DOHH2 (cell line): Measurements from ENCODE around the gene EIF4EBP3.

Experiments used
- H3F3A ChIP-seq: fragments of 200-600 bp; sonication (generic), shearing (Covaris generic); 2 replicates; pipeline ENCODE4 v1.6.0; 2016; ENCODE audit warnings: antibody characterized with exemption, mild to moderate bottlenecking; ENCODE audit not compliant: control insufficient read depth, insufficient read depth
- H3K27ac ChIP-seq: fragments of 200-600 bp; sonication (generic); 2 replicates; pipeline ENCODE4 v1.5.1; 2014; ENCODE audit warnings: low read depth, mild to moderate bottlenecking, low read length, moderate library complexity
- H3K27me3 ChIP-seq: fragments of 200-600 bp; sonication (generic); 2 replicates; pipeline ENCODE4 v1.6.1; 2014; ENCODE audit warnings: mild to moderate bottlenecking, low read length, mixed read lengths; ENCODE audit not compliant: control insufficient read depth
- H3K36me3 ChIP-seq: fragments of 200-600 bp; sonication (generic); 2 replicates; pipeline ENCODE4 v1.6.1; 2014; ENCODE audit warnings: mild to moderate bottlenecking, low read length, moderate library complexity, mixed read lengths; ENCODE audit not compliant: control insufficient read depth
- H3K4me1 ChIP-seq: fragments of 200-600 bp; sonication (generic); 2 replicates; pipeline ENCODE4 v1.6.1; 2014; ENCODE audit warnings: mild to moderate bottlenecking, low read length, mixed read lengths; ENCODE audit not compliant: control insufficient read depth
- H3K4me2 ChIP-seq: fragments of 200-600 bp; sonication (generic); 2 replicates; pipeline ENCODE4 v1.6.0; 2014; ENCODE audit warnings: mild to moderate bottlenecking, low read length, moderate library complexity
- H3K4me3 ChIP-seq: fragments of 200-600 bp; sonication (generic); 2 replicates; pipeline ENCODE4 v1.5.1; 2014; ENCODE audit warnings: mild to moderate bottlenecking, low read length, mixed read lengths
- H3K79me2 ChIP-seq: fragments of 200-600 bp; sonication (generic); 2 replicates; pipeline ENCODE4 v1.6.1; 2014; ENCODE audit warnings: mild to moderate bottlenecking, low read length, mixed read lengths; ENCODE audit not compliant: control insufficient read depth
- H3K9me2 ChIP-seq: fragments of 200-600 bp; sonication (generic); replicated peaks from 2 replicates; pipeline ENCODE4 v1.6.1; 2014; ENCODE audit warnings: mild to moderate bottlenecking, low read length, mixed read lengths; ENCODE audit not compliant: control insufficient read depth
- H3K9me3 ChIP-seq: fragments of 200-600 bp; sonication (generic); 2 replicates; pipeline ENCODE4 v1.6.1; 2014; ENCODE audit warnings: antibody characterized with exemption, low read length, mixed read lengths; ENCODE audit not compliant: control insufficient read depth, insufficient read depth
- H4K20me1 ChIP-seq: fragments of 200-600 bp; sonication (generic); 2 replicates; pipeline ENCODE4 v1.6.0; 2014; ENCODE audit warnings: low read depth, mild to moderate bottlenecking, antibody characterized with exemption, low read length, moderate library complexity; ENCODE audit not compliant: control insufficient read depth, insufficient read depth
- EZH2phosphoT487 ChIP-seq: fragments of 200-600 bp; sonication (generic); IDR thresholded peaks from 2 replicates; pipeline ENCODE4 v1.6.1; 2017; ENCODE audit warnings: borderline replicate concordance, mild to moderate bottlenecking, antibody characterized with exemption, low read length, moderate library complexity, mixed read lengths
- TF ChIP-seq, protein P1 (sequence below): fragments of 200-600 bp; sonication (generic); IDR thresholded peaks from one replicate; pipeline ENCODE4 v1.5.1; 2014; ENCODE audit warnings: antibody characterized with exemption, mild to moderate bottlenecking, low read depth, low read length; ENCODE audit not compliant: poor library complexity, severe bottlenecking

EIF4EBP3 gene

DNA sequence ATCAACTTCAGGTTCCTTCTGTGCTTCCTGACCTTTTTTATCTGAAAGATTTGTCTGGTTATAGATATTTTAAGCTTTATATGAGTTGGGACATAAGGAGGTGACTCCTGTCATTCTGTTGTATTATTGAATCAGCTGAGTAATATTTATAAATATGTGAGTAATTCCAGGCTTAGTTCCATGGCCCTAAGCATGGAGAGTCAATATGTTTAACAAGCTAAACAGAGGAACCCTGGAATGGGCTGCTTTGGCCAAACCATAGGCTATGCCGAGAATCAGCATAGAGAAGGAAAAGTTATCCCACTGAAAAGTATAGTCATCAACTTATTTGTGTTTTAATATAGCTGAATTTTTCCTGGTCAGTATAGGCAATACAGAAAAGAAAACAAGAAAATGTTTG is 7.2 kb upstream of the EIF4EBP3 start:
- H3K4me2 ChIP-seq: no peak overlapping the region
- H3K79me2 ChIP-seq: no peaks in the 10 kb centered on the region
- no peaks in the 10 kb centered on the region for H3K9me2 ChIP-seq
- H3K4me3 ChIP-seq: no peak overlapping the region
- no peaks in the 10 kb centered on the region for H3F3A ChIP-seq
- no peak for TF ChIP-seq EZH2phosphoT487
- TF ChIP-seq, protein P1, sequence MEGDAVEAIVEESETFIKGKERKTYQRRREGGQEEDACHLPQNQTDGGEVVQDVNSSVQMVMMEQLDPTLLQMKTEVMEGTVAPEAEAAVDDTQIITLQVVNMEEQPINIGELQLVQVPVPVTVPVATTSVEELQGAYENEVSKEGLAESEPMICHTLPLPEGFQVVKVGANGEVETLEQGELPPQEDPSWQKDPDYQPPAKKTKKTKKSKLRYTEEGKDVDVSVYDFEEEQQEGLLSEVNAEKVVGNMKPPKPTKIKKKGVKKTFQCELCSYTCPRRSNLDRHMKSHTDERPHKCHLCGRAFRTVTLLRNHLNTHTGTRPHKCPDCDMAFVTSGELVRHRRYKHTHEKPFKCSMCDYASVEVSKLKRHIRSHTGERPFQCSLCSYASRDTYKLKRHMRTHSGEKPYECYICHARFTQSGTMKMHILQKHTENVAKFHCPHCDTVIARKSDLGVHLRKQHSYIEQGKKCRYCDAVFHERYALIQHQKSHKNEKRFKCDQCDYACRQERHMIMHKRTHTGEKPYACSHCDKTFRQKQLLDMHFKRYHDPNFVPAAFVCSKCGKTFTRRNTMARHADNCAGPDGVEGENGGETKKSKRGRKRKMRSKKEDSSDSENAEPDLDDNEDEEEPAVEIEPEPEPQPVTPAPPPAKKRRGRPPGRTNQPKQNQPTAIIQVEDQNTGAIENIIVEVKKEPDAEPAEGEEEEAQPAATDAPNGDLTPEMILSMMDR: no peak
- H3K27ac ChIP-seq: no peak overlapping the region
- peaks cover 75% of the 10 kb centered on the region for H3K36me3 ChIP-seq
- no peaks in the 10 kb centered on the region for H3K4me1 ChIP-seq
- no peaks in the 10 kb centered on the region for H3K27me3 ChIP-seq
- H4K20me1 ChIP-seq: no peaks in the 10 kb centered on the region
- no peaks in the 10 kb centered on the region for H3K9me3 ChIP-seq

DNA sequence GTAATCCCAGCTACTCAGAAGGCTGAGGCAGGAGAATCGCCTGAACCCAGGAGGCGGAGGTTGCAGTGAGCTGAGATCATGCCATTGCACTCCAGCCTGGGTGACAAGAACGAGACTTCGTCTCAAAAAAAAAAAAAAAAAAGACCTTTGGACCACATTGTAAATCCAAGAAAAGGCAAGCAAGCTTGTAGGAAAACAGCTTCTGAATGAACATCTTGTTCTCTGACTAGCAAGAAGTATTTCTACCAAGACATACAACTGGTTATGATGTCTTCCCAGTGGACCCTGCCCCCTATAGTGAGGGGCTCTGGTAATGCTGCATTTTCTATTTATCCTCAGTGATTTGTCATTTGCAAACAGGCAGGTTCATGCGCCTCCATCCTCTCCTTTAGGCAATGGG is 4.5 kb upstream of the EIF4EBP3 start:
- H4K20me1 ChIP-seq: no peaks in the 10 kb centered on the region
- TF ChIP-seq EZH2phosphoT487: no peak
- TF ChIP-seq, protein P1: no peak
- peaks cover 53% of the 10 kb centered on the region for H3K36me3 ChIP-seq
- no peak overlapping the region for H3K4me2 ChIP-seq
- no peak overlapping the region for H3K27ac ChIP-seq
- H3K27me3 ChIP-seq: no peaks in the 10 kb centered on the region
- H3F3A ChIP-seq: peaks cover 7% of the 10 kb centered on the region
- H3K4me3 ChIP-seq: no peak overlapping the region
- H3K79me2 ChIP-seq: no peaks in the 10 kb centered on the region
- H3K4me1 ChIP-seq: peaks cover 12% of the 10 kb centered on the region
- no peaks in the 10 kb centered on the region for H3K9me3 ChIP-seq
- no peaks in the 10 kb centered on the region for H3K9me2 ChIP-seq

DNA sequence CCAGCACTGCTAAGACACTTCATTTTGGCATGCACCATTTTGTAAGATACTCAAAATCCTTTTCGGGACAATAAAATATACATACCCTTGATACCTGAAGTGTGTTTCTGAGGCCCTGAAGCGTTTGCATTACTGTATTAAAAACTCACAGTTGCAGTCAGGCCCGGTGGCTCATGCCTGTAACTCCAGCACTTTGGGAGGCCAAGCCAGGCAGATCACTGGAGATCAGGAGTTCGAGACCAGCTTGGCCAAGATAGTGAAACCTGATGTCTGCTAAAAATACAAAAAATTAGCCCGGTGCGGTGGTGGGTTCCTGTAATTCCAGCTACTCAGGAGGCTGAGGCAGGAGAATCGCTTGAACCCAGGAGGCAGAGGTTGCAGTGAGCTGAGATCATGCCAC is 2.5 kb upstream of the EIF4EBP3 start:
- H3K9me2 ChIP-seq: no peaks in the 10 kb centered on the region
- peaks cover 53% of the 10 kb centered on the region for H3K36me3 ChIP-seq
- no peak overlapping the region for H3K4me2 ChIP-seq
- H3K27ac ChIP-seq: no peak overlapping the region
- peaks cover 7% of the 10 kb centered on the region; the same call in 1 of the 2 replicates for H3K79me2 ChIP-seq
- peaks cover 7% of the 10 kb centered on the region for H3F3A ChIP-seq
- TF ChIP-seq, protein P1: no peak
- TF ChIP-seq EZH2phosphoT487: no peak
- no peak overlapping the region for H3K4me3 ChIP-seq
- no peaks in the 10 kb centered on the region for H4K20me1 ChIP-seq
- H3K9me3 ChIP-seq: no peaks in the 10 kb centered on the region
- peaks cover 29% of the 10 kb centered on the region for H3K4me1 ChIP-seq
- H3K27me3 ChIP-seq: no peaks in the 10 kb centered on the region
